Measurements from ENCODE around the gene JCAD. TPM values are rescaled to one million over a fixed set of nuclear protein-coding genes. Genes with fewer than 3 reads are reported as not detected.

The JCAD gene
- total RNA-seq, 1 donor from 2014 or later, result 27.3 TPM

GRCh38 chr10:30029872-30030256 lies 29.5 kb downstream of the JCAD start:
- Mint-ChIP-seq H3K27me3 (ENCODE audit: low read depth, unreplicated experiment) (no peaks in the 10 kb centered on the region), H3K9me3 (ENCODE audit: unreplicated experiment) (no peaks in the 10 kb centered on the region), H3K4me3 (ENCODE audit: unreplicated experiment) (no peak overlapping the region), H3K4me1 (ENCODE audit: low read depth, unreplicated experiment) (peaks cover 4% of the 10 kb centered on the region), H3K27ac (ENCODE audit: unreplicated experiment) (peak overlapping the region; percentile 58), H3K36me3 (ENCODE audit: low read depth, unreplicated experiment) (peaks cover 47% of the 10 kb centered on the region)
- Histone ChIP-seq H3K9me3 (ENCODE audit: insufficient read depth, low read depth, low read length) (no peaks in the 10 kb centered on the region), H2AFZ (ENCODE audit: low read depth, low read length) (no peak overlapping the region), H3K4me1 (ENCODE audit: insufficient read depth, low read length) (peaks cover 3% of the 10 kb centered on the region), H3K4me3 (ENCODE audit: insufficient read depth, low read depth, low read length) (no peak overlapping the region), H4K20me1 (ENCODE audit: insufficient read depth, low read length) (no peaks in the 10 kb centered on the region), H3K36me3 (ENCODE audit: insufficient read depth, low read length) (no peaks in the 10 kb centered on the region), H3K79me2 (ENCODE audit: insufficient read depth, low read length) (no peaks in the 10 kb centered on the region), H3K9ac (ENCODE audit: low read length) (no peak overlapping the region), H3K27ac (ENCODE audit: low read depth, low read length) (no peak overlapping the region), H3K27me3 (ENCODE audit: insufficient read depth, low read length) (no peaks in the 10 kb centered on the region), H3K4me2 (ENCODE audit: low read length) (no peak overlapping the region)
- FAIRE-seq (no peak), DNase-seq (ENCODE audit: low read depth) (no peak)
- TF ChIP-seq CTCF (IDR thresholded peaks at IDR 0.05; ENCODE audit: insufficient read depth, low read depth, low read length) (no peak), EZH2 (IDR thresholded peaks at IDR 0.05; ENCODE audit: insufficient read depth, low read length) (no peak)

- Histone ChIP-seq H3K79me2 (ENCODE audit: insufficient read depth, low read length) (no peaks in the 10 kb centered on the region), H4K20me1 (ENCODE audit: insufficient read depth, low read length) (no peaks in the 10 kb centered on the region), H3K4me2 (ENCODE audit: low read length) (no peak overlapping the region), H3K4me1 (ENCODE audit: insufficient read depth, low read length) (peaks cover 3% of the 10 kb centered on the region), H3K36me3 (ENCODE audit: insufficient read depth, low read length) (no peaks in the 10 kb centered on the region), H3K9ac (ENCODE audit: low read length) (no peak overlapping the region), H3K27ac (ENCODE audit: low read depth, low read length) (no peak overlapping the region), H3K27me3 (ENCODE audit: insufficient read depth, low read length) (no peaks in the 10 kb centered on the region), H3K9me3 (ENCODE audit: insufficient read depth, low read depth, low read length) (no peaks in the 10 kb centered on the region), H3K4me3 (ENCODE audit: insufficient read depth, low read depth, low read length) (no peak overlapping the region), H2AFZ (ENCODE audit: low read depth, low read length) (no peak overlapping the region)
- H3K36me3 Mint-ChIP-seq (ENCODE audit: low read depth, unreplicated experiment), result peaks cover 42% of the 10 kb centered on the region
- no peak for TF ChIP-seq CTCF (IDR thresholded peaks at IDR 0.05; ENCODE audit: insufficient read depth, low read depth, low read length)
- TF ChIP-seq EZH2 (IDR thresholded peaks at IDR 0.05; ENCODE audit: insufficient read depth, low read length), result no peak
- no peak for DNase-seq (ENCODE audit: low read depth)
- H3K4me1 Mint-ChIP-seq (ENCODE audit: low read depth, unreplicated experiment), result no peaks in the 10 kb centered on the region
- no peak overlapping the region for H3K27ac Mint-ChIP-seq (ENCODE audit: unreplicated experiment)
- no peaks in the 10 kb centered on the region for H3K9me3 Mint-ChIP-seq (ENCODE audit: unreplicated experiment)
- FAIRE-seq, result no peak
- no peaks in the 10 kb centered on the region for H3K27me3 Mint-ChIP-seq (ENCODE audit: low read depth, unreplicated experiment)
- H3K4me3 Mint-ChIP-seq (ENCODE audit: unreplicated experiment), result no peak overlapping the region
Measured at GRCh38 chr10:30029164-30029871, 30.1 kb downstream of the JCAD start.

GRCh38 chr10:30028738-30029030 lies 30.7 kb downstream of the JCAD start:
- Histone ChIP-seq H3K4me3 (ENCODE audit: insufficient read depth, low read depth, low read length) (no peak overlapping the region), H4K20me1 (ENCODE audit: insufficient read depth, low read length) (no peaks in the 10 kb centered on the region), H3K27ac (ENCODE audit: low read depth, low read length) (no peak overlapping the region), H2AFZ (ENCODE audit: low read depth, low read length) (no peak overlapping the region), H3K27me3 (ENCODE audit: insufficient read depth, low read length) (no peaks in the 10 kb centered on the region), H3K4me1 (ENCODE audit: insufficient read depth, low read length) (peaks cover 3% of the 10 kb centered on the region), H3K4me2 (ENCODE audit: low read length) (no peak overlapping the region), H3K9me3 (ENCODE audit: insufficient read depth, low read depth, low read length) (no peaks in the 10 kb centered on the region), H3K36me3 (ENCODE audit: insufficient read depth, low read length) (no peaks in the 10 kb centered on the region), H3K9ac (ENCODE audit: low read length) (no peak overlapping the region), H3K79me2 (ENCODE audit: insufficient read depth, low read length) (no peaks in the 10 kb centered on the region)
- H3K27me3 Mint-ChIP-seq (ENCODE audit: low read depth, unreplicated experiment), result no peaks in the 10 kb centered on the region
- peaks cover 44% of the 10 kb centered on the region for H3K36me3 Mint-ChIP-seq (ENCODE audit: low read depth, unreplicated experiment)
- FAIRE-seq (no peak), DNase-seq (ENCODE audit: low read depth) (no peak)
- H3K4me3 Mint-ChIP-seq (ENCODE audit: unreplicated experiment), result no peak overlapping the region
- H3K4me1 Mint-ChIP-seq (ENCODE audit: low read depth, unreplicated experiment), result no peaks in the 10 kb centered on the region
- H3K9me3 Mint-ChIP-seq (ENCODE audit: unreplicated experiment), result no peaks in the 10 kb centered on the region
- H3K27ac Mint-ChIP-seq (ENCODE audit: unreplicated experiment), result no peak overlapping the region
- TF ChIP-seq CTCF (IDR thresholded peaks at IDR 0.05; ENCODE audit: insufficient read depth, low read depth, low read length) (no peak), EZH2 (IDR thresholded peaks at IDR 0.05; ENCODE audit: insufficient read depth, low read length) (no peak)

All from astrocyte (in vitro differentiated cells and primary cell).